Erythroblast (primary cell): Measurements from ENCODE around the gene LCOR.
A peak's percentile ranks its signal among the peaks of the same experiment; 100 is the strongest.

ENCODE experiments used
- DNase-seq, 2 experiments: peaks; one replicate each; lab custom pipeline; 2025; lab: John Stamatoyannopoulos, UW
- GATA1 ChIP-seq: IDR thresholded peaks from 2 replicates; pipeline ENCODE4 v1.6.1; 2011; ENCODE audit warnings: low read depth, mild to moderate bottlenecking, control low read depth, low read length, moderate library complexity
- POLR2A ChIP-seq: IDR thresholded peaks from 2 replicates; pipeline ENCODE4 v1.6.1; 2011; ENCODE audit warnings: mild to moderate bottlenecking, low read length

Gene LCOR

GRCh38 chr10:96850113-96850512 lies 18.0 kb downstream of the LCOR start:
- no peak for DNase-seq
- TF ChIP-seq POLR2A: no peak
- no peak for TF ChIP-seq GATA1

GRCh38 chr10:96850825-96851224 lies 18.7 kb downstream of the LCOR start:
- DNase-seq: no peak
- TF ChIP-seq POLR2A (no peak), GATA1 (no peak)

- TF ChIP-seq POLR2A: no peak
- no peak for DNase-seq
These were observed 19.2 kb downstream of the LCOR start for GRCh38 chr10:96851281-96851680.

GRCh38 chr10:96856317-96856716 lies 24.2 kb downstream of the LCOR start:
- no peak for TF ChIP-seq GATA1
- no peak for TF ChIP-seq POLR2A
- DNase-seq: no peak

GRCh38 chr10:96857301-96858012 lies 25.4 kb downstream of the LCOR start:
- DNase-seq: no peak
- no peak for TF ChIP-seq GATA1

- TF ChIP-seq POLR2A: no peak
- no peak for TF ChIP-seq GATA1
- DNase-seq: peak in 1 of 2 experiments; percentile 42
These were observed 26.1 kb downstream of the LCOR start for GRCh38 chr10:96858038-96858705.

- TF ChIP-seq GATA1: no peak
- no peak for TF ChIP-seq POLR2A
- peak; percentile 47 to 74 for DNase-seq
These were observed 26.6 kb downstream of the LCOR start for GRCh38 chr10:96858706-96859050.

- TF ChIP-seq POLR2A (no peak), GATA1 (no peak)
- no peak for DNase-seq
These were observed 28.7 kb downstream of the LCOR start for GRCh38 chr10:96860631-96861277.

- peak; percentile 3 to 25 for DNase-seq
- no peak for TF ChIP-seq GATA1
- TF ChIP-seq POLR2A: no peak
These were observed 31.9 kb downstream of the LCOR start for GRCh38 chr10:96863922-96864543.

- DNase-seq: no peak
- no peak for TF ChIP-seq GATA1
- TF ChIP-seq POLR2A: no peak
These were observed 41.0 kb downstream of the LCOR start for GRCh38 chr10:96873086-96873485.

- no peak for DNase-seq
- no peak for TF ChIP-seq POLR2A
- no peak for TF ChIP-seq GATA1
These were observed 41.8 kb downstream of the LCOR start for GRCh38 chr10:96873756-96874467.

- DNase-seq: no peak
- TF ChIP-seq GATA1: no peak
- TF ChIP-seq POLR2A: no peak
These were observed 46.0 kb downstream of the LCOR start for GRCh38 chr10:96878057-96878456.

- TF ChIP-seq POLR2A (no peak), GATA1 (no peak)
- no peak for DNase-seq
These were observed 48.5 kb downstream of the LCOR start for GRCh38 chr10:96880575-96880974.
